Mesenteric fat pad (tissue), 1 donor: Measurements from ENCODE around the gene PRKACA. TPM values are rescaled to one million over a fixed set of nuclear protein-coding genes. Genes with fewer than 3 reads are reported as not detected.

Experiments
- DNase-seq: peaks from one replicate; pipeline ENCODE4 v3.0.0-alpha.2; 2020; ENCODE audit warnings: low spot score
- total RNA-seq: library from RNA; stranded (reverse); fragmentation: NEBNext Ultra II Directional; extraction: Animal tissue kit (Norgen Biotek cat#: 25700); gene quantifications from one replicate; pipeline ENCODE4 v1.2.1, GENCODE V29; 2021
- donor health status: DM: yes; HTN: yes; CAD: no.

PRKACA gene
- total RNA-seq, 1 donor from 2014 or later = 160 TPM

DNA sequence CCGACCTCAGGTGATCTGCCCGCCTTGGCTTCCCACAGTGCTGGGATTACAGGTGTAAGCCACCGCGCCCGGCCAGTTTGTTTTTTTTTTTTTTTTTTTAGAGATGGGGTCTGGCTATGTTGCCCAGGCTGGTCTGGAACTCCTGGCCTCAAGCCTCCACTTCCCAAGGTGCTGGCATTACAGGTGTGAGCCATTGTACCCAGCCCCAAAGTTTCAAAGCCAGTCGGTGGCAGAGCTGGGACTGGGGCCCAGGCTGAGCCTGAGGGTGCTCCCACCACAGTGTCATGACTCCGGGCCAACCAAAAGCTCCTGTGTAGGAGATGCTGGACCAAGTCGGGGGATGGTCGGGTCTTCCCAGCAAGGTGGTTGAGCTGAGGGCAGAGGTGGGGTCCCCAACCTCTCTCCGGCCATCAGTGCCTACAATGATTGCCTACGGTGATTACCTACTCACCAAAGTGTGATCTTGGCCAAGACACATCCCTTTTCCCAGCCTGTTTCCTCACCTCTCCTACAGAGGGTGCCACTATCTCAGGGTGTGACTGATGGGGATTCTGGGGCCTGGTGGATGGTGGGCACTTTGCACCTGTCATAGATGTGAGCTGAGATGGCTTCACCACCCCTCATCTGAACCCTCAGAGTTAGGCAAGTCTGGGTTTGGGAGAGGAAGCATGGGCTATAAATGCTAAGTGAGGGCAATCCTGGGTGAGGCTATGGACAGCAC lies 21.1 kb downstream of the PRKACA start:
- DNase-seq = no peak

GRCh38 chr19:14094854-14095253 lies 22.7 kb downstream of the PRKACA start:
- DNase-seq = no peak

DNA sequence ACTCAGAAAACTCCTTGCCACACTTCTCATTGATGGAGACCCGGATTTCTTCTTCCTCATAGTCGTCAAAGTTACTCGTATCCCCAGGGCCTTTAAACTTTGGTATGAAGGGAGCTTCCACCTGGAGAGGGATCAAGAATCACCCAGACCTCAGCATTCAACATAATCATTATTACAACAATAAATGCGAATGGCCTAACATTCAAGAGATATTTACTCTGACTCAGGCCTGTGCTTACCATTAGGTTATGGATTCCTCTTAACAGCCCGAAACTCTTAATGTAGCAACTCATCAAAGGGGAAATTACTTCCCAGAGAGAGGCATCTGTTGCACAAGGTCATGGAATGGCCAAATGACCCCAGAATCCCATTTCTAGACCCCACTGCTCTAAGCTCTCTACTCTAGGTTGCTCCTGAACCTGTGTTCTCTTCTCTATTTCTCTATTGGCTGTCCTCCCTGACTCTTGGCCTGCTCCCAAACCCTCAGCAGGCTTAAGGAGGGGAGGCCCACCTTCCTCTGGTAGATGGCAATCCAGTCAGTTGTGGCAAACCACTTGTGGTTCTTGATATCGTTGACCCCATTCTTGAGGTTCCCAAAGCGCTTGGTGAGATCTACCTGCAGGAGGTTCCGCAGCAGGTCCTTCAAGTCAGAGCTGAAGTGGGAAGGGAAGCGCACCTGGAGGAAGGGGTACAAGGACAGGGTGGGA lies 24.3 kb downstream of the PRKACA start:
- DNase-seq = no peak

- DNase-seq = no peak
Measured at GRCh38 chr19:14091813-14092462, 25.6 kb downstream of the PRKACA start.

DNA sequence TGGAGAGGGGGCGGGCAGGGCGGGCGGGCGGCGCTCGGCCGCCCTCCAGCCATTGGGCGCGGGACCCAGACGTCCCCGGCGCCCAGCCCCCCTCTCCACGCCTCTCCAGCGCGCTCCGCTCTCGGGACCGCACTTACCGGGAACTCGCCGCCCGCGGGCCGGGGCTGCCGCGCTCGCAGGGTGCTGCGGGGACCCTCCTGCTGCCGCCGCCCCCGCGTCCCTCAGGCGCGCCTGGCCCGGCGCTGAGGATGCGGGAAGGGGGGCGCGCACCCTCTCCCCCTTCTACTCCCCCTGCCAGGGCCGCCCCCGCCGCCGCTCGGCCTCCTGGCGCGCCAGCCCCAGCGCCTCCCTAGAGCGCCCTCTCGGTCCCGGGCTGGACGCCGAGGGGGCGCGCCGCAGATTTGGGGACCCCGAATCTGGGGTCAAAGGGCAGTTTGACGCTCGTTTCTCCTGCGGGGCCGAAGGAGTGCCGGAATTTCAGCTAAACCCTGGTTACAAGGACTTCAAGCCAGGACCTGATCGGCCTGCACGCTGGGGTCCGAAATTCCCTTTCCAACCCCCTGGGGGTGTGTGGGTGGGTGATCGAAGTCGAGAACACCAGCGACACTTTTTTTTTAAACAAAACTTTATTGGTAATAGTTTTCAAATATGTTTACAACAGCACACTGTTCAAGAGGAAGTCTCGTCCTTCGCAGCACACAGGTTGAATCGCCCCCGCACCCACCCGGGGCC lies 26.3 kb downstream of the PRKACA start:
- DNase-seq = no peak

- DNase-seq = no peak
Measured at GRCh38 chr19:14090509-14091080, 27.0 kb downstream of the PRKACA start, which contains the start of gene SAMD1. TSS of gene SAMD1 (minus strand) at chr19:14090751.

- no peak for DNase-seq
Measured at GRCh38 chr19:14089662-14090508, 27.7 kb downstream of the PRKACA start.

GRCh38 chr19:14089412-14089661 lies 28.2 kb downstream of the PRKACA start:
- no peak for DNase-seq

GRCh38 chr19:14088634-14089411 lies 28.7 kb downstream of the PRKACA start:
- DNase-seq = no peak

DNA sequence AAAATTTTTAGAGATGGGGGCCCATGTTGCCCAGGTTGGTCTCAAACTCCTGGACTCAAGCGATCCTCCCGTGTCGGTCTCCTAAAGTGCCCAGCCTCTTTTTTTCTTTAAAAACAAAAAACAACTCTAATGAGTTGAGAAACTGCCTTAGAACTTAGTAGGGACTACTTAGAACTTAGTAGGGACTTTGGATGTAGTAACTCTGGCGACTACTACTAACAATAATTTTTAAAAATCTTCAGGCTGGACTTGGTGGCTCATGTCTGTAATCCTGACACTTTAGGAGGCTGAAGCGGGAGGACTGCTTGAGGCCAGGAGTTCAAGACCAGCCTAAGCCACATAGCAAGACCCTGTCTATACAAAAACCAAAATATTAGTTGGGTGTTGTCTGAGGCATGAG lies 31.5 kb downstream of the PRKACA start:
- no peak for DNase-seq

GRCh38 chr19:14085309-14085995 lies 32.1 kb downstream of the PRKACA start, which contains the start of gene C19orf67:
TSS of gene C19orf67 (minus strand) at chr19:14085783. CDS start at chr19:14085627, 156 bp downstream.
- DNase-seq = no peak

- no peak for DNase-seq
Measured at GRCh38 chr19:14082675-14082960, 34.9 kb downstream of the PRKACA start.

- DNase-seq = no peak
Measured at GRCh38 chr19:14081797-14082674, 35.5 kb downstream of the PRKACA start.

GRCh38 chr19:14080887-14081796 lies 36.4 kb downstream of the PRKACA start:
- DNase-seq = peak; percentile 100

GRCh38 chr19:14078411-14078810 lies 39.2 kb downstream of the PRKACA start:
- no peak for DNase-seq

DNA sequence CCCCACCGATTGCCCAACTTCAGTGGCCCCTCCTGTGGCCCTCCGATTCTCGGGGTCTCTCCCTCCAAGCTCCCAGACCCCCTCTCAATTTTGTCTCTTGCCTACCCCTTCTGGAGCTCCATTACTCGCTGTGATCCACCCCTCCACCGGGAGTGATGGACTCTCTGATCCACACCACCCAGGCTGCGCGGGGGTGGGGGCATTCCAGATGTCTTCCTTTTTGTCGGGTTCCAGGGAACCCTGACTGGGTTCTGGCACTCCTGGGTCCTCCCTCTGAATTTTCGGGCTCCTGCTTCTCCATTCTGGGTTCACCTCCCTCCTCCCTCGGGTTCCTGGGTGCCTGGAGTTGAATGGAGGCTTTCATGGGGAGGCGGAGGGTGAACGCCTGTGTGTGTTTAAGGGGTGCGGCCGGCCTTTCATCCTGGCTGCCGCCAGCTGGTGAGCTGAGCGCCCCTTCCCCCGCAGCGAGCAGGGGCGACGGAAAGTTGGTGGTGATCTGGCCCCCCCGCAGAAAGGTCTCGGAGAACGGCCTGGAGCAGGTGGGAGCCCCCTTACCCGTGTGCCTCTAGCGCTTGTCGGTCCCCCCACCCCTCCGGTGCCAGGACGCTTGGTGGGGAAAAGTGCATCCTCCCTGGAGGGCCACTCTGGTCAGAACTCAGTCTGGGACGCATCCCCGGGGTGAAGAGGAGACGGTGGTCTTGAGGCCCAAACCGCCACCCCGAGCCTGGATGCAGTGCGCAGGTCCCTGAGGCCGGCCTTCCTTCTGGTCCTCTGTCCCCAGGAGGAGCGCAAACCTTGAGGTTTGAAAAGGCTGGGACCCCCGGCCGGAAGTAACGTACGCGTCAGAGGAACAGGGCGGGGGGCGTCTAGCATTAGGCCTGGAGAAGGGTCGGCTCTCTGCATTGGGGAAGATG lies 43.4 kb downstream of the PRKACA start:
- no peak for DNase-seq
